ENCODE data around the gene RFXAP.

RFXAP gene

GRCh38 chr13:36795463-36795862 lies 23.6 kb upstream of the RFXAP start:
- no peak for TF ChIP-seq TAF1 (IDR thresholded peaks at IDR 0.05; ENCODE audit: borderline replicate concordance, insufficient read depth, low read length)
- no peak for TF ChIP-seq SIN3A (IDR thresholded peaks at IDR 0.05; ENCODE audit: borderline replicate concordance, insufficient read depth, low read length)
- no peak for TF ChIP-seq FOXP2 (optimal IDR thresholded peaks at IDR 0.05; ENCODE audit: borderline replicate concordance, extremely low read depth, extremely low read length, insufficient read depth)
- TF ChIP-seq POLR2AphosphoS5 (IDR thresholded peaks at IDR 0.05; ENCODE audit: low read depth, low read length) = no peak

- no peak for TF ChIP-seq FOXP2 (optimal IDR thresholded peaks at IDR 0.05; ENCODE audit: borderline replicate concordance, extremely low read depth, extremely low read length, insufficient read depth)
These were observed 23.0 kb upstream of the RFXAP start for GRCh38 chr13:36796052-36796451.

- no peak for TF ChIP-seq REST (IDR thresholded peaks at IDR 0.05; ENCODE audit: insufficient read depth in 1 of 2, low read depth in 2 of 2, low read length in 2 of 2)
- no peak for TF ChIP-seq SIN3A (IDR thresholded peaks at IDR 0.05; ENCODE audit: borderline replicate concordance, insufficient read depth, low read length)
- TF ChIP-seq FOXP2 (optimal IDR thresholded peaks at IDR 0.05; ENCODE audit: borderline replicate concordance, extremely low read depth, extremely low read length, insufficient read depth) = no peak
- no peak for TF ChIP-seq TAF1 (IDR thresholded peaks at IDR 0.05; ENCODE audit: borderline replicate concordance, insufficient read depth, low read length)
- no peak for TF ChIP-seq POLR2AphosphoS5 (IDR thresholded peaks at IDR 0.05; ENCODE audit: low read depth, low read length)
These were observed 18.0 kb upstream of the RFXAP start for GRCh38 chr13:36801035-36801434.

- TF ChIP-seq SIN3A (IDR thresholded peaks at IDR 0.05; ENCODE audit: borderline replicate concordance, insufficient read depth, low read length) (no peak), TAF1 (IDR thresholded peaks at IDR 0.05; ENCODE audit: borderline replicate concordance, insufficient read depth, low read length) (no peak), FOXP2 (optimal IDR thresholded peaks at IDR 0.05; ENCODE audit: borderline replicate concordance, extremely low read depth, extremely low read length, insufficient read depth) (no peak), POLR2AphosphoS5 (IDR thresholded peaks at IDR 0.05; ENCODE audit: low read depth, low read length) (no peak), REST (IDR thresholded peaks at IDR 0.05; ENCODE audit: insufficient read depth in 1 of 2, low read depth in 2 of 2, low read length in 2 of 2) (no peak)
These were observed 14.4 kb upstream of the RFXAP start for GRCh38 chr13:36804588-36804987.

GRCh38 chr13:36806102-36806501 lies 12.9 kb upstream of the RFXAP start:
- TF ChIP-seq FOXP2 (optimal IDR thresholded peaks at IDR 0.05; ENCODE audit: borderline replicate concordance, extremely low read depth, extremely low read length, insufficient read depth) (no peak), SIN3A (IDR thresholded peaks at IDR 0.05; ENCODE audit: borderline replicate concordance, insufficient read depth, low read length) (no peak), POLR2AphosphoS5 (IDR thresholded peaks at IDR 0.05; ENCODE audit: low read depth, low read length) (no peak), TAF1 (IDR thresholded peaks at IDR 0.05; ENCODE audit: borderline replicate concordance, insufficient read depth, low read length) (no peak), REST (IDR thresholded peaks at IDR 0.05; ENCODE audit: insufficient read depth in 1 of 2, low read depth in 2 of 2, low read length in 2 of 2) (no peak)

GRCh38 chr13:36807616-36808015 lies 11.4 kb upstream of the RFXAP start:
- TF ChIP-seq FOXP2 (optimal IDR thresholded peaks at IDR 0.05; ENCODE audit: borderline replicate concordance, extremely low read depth, extremely low read length, insufficient read depth) (no peak), TAF1 (IDR thresholded peaks at IDR 0.05; ENCODE audit: borderline replicate concordance, insufficient read depth, low read length) (no peak), POLR2AphosphoS5 (IDR thresholded peaks at IDR 0.05; ENCODE audit: low read depth, low read length) (no peak)

- TF ChIP-seq POLR2AphosphoS5 (IDR thresholded peaks at IDR 0.05; ENCODE audit: low read depth, low read length) (no peak), SIN3A (IDR thresholded peaks at IDR 0.05; ENCODE audit: borderline replicate concordance, insufficient read depth, low read length) (no peak), REST (IDR thresholded peaks at IDR 0.05; ENCODE audit: insufficient read depth in 1 of 2, low read depth in 2 of 2, low read length in 2 of 2) (no peak), TAF1 (IDR thresholded peaks at IDR 0.05; ENCODE audit: borderline replicate concordance, insufficient read depth, low read length) (no peak), FOXP2 (optimal IDR thresholded peaks at IDR 0.05; ENCODE audit: borderline replicate concordance, extremely low read depth, extremely low read length, insufficient read depth) (no peak)
These were observed 5.8 kb upstream of the RFXAP start for GRCh38 chr13:36813225-36813624.
